Activated CD4-positive, alpha-beta T cell treated with anti-CD3 and anti-CD28 coated beads for 24 hours (primary cell): ENCODE measurements around the gene TREH.
"Not testable (repeated sequence)": the region's sequence is repeated elsewhere in the genome, so short reads cannot be mapped to it uniquely, and the experiment has no call there.

Experiments used
- DNase-seq, 2 donors: peaks; one replicate each; pipeline ENCODE4 v3.0.0-alpha.2; 2020; ENCODE audit warnings: low read depth in 2 of 2

TREH gene

GRCh38 chr11:118679483-118679882 is at the start of gene TREH:
TSS of gene TREH (minus strand) at chr11:118679650. CDS start at chr11:118679627, 23 bp downstream.
- DNase-seq, result no peak

GRCh38 chr11:118728112-118728511 is 48.7 kb upstream of the TREH start:
- not testable (repeated sequence) for DNase-seq

GRCh38 chr11:118727721-118728066 is 48.2 kb upstream of the TREH start:
- not testable (repeated sequence) for DNase-seq

GRCh38 chr11:118727001-118727720 is 47.7 kb upstream of the TREH start:
- DNase-seq, result not testable (repeated sequence)

- not testable (repeated sequence) for DNase-seq
Measured at GRCh38 chr11:118721478-118722015, 42.1 kb upstream of the TREH start.

GRCh38 chr11:118720740-118721139 is 41.3 kb upstream of the TREH start:
- not testable (repeated sequence) for DNase-seq

GRCh38 chr11:118720078-118720477 is 40.6 kb upstream of the TREH start:
- DNase-seq, result not testable (repeated sequence)

- not testable (repeated sequence) for DNase-seq
Measured at GRCh38 chr11:118718562-118718961, 39.1 kb upstream of the TREH start.

GRCh38 chr11:118717733-118718132 is 38.3 kb upstream of the TREH start:
- DNase-seq, result not testable (repeated sequence)

GRCh38 chr11:118717221-118717620 is 37.8 kb upstream of the TREH start:
- not testable (repeated sequence) for DNase-seq

GRCh38 chr11:118715837-118716260 is 36.4 kb upstream of the TREH start:
- no peak for DNase-seq

- no peak for DNase-seq
Measured at GRCh38 chr11:118715245-118715831, 35.9 kb upstream of the TREH start.

- no peak for DNase-seq
Measured at GRCh38 chr11:118714816-118715215, 35.4 kb upstream of the TREH start.

- DNase-seq, result not testable (repeated sequence)
Measured at GRCh38 chr11:118714416-118714815, 35.0 kb upstream of the TREH start.

- no peak for DNase-seq
Measured at GRCh38 chr11:118708296-118708695, 28.8 kb upstream of the TREH start.

GRCh38 chr11:118706546-118706825 is 27.0 kb upstream of the TREH start:
- no peak for DNase-seq

- no peak for DNase-seq
Measured at GRCh38 chr11:118705791-118706545, 26.5 kb upstream of the TREH start.

GRCh38 chr11:118705111-118705741 is 25.8 kb upstream of the TREH start:
- no peak for DNase-seq

- DNase-seq, result no peak
Measured at GRCh38 chr11:118703563-118704106, 24.2 kb upstream of the TREH start.

- no peak for DNase-seq
Measured at GRCh38 chr11:118699506-118700220, 20.2 kb upstream of the TREH start.

GRCh38 chr11:118697346-118697745 is 17.9 kb upstream of the TREH start:
- DNase-seq, result no peak
